HG03097 (cell line): ENCODE measurements around the gene SLC24A4.
"Not testable (repeated sequence)": the region's sequence is repeated elsewhere in the genome, so short reads cannot be mapped to it uniquely, and the experiment has no call there.

Experiments
- ATAC-seq: cut with Tn5 transposase; IDR thresholded peaks from one replicate; pipeline ENCODE4 v1.9.1; 2021; ENCODE audit not compliant: unreplicated experiment, low FRiP score

The SLC24A4 gene

DNA sequence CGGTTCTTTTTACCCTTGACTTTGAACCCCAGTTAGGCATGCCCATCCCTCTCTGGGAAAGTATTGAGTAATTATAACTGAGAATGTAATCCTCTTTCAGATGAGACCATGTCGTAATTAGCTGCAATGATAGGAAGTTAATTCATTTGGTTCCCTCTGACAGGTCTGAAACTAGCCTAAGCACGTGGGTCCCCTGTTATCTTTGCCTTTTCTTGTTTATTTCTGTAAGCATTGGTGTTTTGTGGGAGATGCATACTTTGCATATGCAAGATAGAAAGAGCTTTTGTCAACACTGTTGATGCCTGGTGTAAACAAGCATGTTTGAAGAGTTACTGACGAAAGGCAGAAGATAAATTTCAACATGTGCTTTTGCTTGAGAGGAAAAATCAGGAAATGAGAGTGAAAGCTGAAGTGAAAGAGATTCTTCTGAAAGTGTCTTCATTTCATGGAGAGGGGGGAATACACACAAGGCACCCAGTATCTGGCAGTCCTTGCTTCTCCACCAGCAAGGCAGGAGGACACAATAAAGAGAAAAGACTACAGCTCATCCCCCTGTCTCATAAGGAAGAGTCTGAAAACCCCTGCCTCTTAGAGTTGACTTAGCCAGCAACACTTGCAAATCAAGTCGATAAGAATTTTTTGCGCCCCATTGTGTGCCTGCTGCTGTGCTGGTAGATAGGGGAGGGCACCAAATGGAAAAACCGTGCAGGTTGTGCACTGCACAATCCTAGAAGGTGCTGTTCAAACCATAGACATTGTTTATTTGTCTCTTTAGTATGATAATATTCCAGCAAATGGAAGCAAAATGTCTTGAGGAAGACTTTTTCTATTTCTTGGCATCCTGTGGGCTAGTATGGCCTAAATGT lies 77.8 kb downstream of the SLC24A4 start:
- no peak for ATAC-seq

DNA sequence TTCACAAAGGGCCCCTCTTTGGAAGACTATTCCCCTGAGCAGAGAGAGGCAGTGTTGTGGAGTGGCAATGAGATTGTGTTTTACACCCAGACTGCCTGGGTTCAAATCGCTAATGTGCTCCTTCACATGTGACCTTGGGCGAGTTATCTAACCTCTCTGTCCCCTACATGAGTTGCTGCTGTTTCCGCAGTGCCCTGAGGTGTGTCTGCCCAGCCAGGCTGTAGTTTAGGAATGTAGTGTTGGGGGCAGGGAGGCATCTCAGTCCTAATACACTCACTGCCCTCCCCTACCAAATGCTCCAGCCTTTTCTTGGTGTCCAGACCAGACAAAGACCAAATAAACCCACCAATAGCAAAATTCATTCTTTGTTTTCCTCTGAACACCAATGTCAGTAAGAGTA lies 78.6 kb downstream of the SLC24A4 start:
- no peak for ATAC-seq

DNA sequence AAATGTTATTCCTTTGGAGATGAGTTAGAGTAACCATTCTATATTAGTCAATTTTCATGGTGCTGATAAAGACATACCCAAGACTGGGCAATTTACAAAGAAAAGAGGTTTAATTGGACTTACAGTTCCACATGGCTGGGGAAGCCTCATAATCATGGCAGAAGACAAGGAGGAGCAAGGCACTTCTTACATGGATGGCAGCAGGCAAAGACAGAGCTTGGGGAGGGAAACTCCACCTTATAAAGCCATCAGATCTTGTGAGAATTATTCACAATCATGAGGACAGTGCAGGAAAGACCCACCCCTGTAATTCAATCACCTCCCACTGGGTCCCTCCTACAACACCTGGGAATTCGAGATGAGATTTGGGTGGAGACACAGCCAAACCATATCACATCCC lies 79.5 kb downstream of the SLC24A4 start:
- not testable (repeated sequence) for ATAC-seq

DNA sequence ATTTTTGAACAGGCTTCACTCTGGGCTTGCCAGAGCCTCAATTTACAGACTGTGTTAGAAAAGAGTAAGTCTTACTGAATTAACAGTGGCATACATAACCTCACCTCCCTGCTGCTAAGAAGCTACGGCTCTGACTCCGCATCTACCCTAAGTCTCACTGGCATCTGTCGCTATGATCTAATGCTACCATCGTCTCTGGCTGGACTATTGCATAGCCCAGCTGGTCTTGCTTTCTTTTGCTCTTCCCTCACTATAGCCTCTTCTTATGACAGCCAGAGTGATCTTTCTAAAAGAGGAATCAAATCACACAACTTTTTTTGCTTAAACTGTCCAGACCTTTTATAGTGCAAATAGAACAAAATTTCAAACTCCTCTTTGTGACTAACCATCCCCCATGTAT lies 81.1 kb downstream of the SLC24A4 start:
- ATAC-seq, result no peak

DNA sequence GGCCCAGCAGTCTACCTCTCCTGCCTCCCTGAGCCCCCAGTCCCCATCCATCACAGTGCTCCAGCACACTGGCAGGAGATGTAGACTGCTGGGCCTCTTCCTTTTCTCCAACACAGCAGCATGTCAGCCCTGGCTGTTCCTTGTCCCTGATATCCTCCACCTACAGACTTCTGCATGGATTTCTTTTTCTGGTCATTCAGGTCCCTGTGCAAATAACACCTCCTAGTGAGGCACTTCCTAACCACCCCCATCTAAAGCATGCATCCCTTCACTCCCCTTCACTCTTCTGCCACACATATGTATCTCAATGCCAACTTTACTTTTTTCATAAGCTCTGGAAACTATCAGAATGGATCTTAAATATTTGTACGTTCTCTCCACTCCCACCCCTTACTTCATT lies 81.5 kb downstream of the SLC24A4 start:
- no peak for ATAC-seq

DNA sequence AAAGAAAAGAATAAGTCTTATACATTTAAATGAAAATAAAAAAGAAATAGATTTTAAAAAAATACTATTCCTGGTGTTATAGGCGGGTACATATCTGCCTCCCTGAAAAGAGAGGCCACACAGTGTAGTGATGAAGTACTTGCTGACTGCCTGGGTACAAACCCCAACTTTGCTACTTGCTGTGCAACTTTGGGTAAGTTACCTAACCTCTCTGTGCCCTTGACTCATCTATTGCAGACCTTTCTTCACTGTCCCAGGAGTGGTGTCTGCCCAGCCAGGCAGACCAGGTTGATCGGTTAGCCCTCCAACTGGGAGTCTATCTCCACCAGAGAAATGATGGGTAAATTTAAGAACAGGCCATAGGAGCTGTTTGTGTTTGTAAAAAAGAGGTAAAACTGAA lies 82.0 kb downstream of the SLC24A4 start:
- no peak for ATAC-seq

DNA sequence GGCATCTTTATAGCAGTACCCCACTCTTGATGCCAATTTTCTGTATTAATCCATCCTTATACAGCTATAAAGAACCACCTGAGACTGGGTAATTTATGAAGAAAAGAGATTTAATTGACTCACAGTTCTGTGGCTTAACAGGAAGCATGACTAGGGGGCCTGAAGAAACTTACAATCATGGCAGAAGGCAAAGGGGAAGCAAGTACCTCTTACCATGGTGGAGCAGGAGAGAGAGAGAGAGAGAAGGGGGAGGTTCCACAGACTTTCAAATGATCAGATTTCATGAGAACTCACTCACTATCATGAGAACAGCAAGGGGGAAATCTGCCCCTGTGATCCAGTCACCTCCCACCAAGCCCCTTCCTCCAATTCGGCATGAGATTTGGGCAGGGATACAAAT lies 84.4 kb downstream of the SLC24A4 start:
- no peak for ATAC-seq

DNA sequence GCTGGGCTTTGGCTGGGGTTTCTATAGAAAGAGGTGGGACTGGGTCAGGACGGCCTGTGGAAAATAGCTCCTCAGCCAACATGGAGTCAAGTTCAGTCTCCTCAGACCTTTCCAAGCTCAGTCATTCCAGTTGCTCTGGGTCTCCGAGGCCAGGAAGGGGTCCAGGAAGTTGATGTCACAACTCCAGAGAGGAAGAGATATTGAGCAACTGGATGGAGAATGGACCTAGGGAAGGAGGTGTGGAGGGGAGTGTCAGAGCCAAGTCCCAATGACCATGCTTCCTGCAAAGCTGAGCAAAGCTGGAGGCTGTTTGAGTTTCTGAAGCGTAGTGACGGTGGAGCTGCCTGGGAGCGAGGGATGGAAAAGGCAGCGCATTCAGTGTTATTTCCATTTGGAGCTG lies 86.1 kb downstream of the SLC24A4 start:
- no peak for ATAC-seq

DNA sequence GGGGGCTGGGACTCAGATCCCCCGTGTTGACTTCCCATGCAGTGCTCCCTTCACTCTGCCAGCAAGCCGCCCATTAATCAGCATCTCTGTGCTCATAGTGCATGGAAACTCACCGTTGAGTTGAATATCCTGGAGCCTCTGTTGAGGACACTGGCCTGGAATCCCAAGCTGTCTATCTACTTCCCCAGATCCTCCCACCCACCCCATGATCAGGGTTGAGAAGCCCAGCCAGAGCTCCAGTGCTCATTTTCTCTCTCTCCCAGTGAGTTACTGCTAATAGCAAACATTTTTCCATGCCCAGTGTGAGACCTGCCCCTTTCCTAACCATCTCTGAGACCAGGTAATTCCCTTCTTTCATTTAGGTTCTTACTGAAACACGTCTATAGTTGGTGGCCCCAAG lies 88.2 kb downstream of the SLC24A4 start:
- no peak for ATAC-seq

DNA sequence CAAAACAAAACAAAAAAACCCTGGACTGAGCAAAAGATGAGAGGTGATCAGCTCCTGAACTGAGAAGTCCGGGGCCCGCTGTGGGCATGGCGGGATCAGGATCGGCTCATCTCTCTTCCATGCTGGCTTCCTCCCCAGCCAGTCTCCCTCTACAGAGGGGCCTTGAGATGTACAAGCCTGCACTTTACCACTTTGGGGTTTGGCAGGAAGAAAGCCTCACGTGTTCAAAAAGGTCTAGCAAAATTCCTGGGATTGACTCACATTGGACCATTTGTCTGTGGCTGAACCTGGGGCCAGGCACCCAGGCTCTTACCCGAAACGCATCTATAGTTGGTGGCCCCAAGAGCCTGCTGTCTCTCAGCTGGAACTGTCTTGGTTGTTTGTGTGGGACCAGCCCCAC lies 89.0 kb downstream of the SLC24A4 start:
- ATAC-seq, result no peak

DNA sequence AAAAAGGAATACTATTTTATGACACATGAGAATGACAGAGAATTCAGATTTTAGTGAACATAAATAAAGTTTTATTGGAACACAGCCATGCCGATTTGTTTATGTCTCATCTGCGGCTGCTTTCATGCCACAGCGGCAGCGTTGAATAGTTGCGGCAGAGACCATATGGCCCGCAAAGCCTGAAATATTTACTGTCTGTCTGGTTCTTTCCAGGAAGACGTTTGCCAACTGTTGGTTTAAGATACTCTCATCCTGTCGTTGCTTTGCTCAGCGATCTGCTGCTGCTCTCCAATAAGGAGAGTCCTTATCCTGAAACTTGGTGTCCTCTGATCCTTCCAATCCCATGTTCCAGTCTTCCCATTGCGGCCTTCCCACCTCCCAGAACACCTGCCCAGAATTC lies 89.9 kb downstream of the SLC24A4 start:
- ATAC-seq, result no peak

DNA sequence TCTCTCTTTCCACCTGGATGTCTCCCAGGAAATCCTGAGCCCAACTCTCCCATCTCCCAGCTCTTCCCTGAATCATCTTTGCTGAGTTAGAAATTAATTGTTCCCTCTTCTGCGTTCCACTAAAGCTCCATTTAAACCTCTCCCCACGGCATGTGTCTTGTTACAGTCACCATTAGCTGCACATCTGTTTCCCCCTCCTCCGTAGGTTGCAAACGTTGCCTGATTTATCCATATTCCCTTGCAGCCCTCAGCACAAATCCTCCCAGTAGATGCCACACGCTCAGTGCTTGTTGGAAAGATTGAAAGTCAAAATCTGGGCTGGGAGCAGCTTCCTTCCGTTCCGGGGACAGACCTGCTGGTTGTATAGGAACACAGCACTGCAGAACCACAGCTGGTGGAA lies 90.4 kb downstream of the SLC24A4 start:
- ATAC-seq, result no peak

DNA sequence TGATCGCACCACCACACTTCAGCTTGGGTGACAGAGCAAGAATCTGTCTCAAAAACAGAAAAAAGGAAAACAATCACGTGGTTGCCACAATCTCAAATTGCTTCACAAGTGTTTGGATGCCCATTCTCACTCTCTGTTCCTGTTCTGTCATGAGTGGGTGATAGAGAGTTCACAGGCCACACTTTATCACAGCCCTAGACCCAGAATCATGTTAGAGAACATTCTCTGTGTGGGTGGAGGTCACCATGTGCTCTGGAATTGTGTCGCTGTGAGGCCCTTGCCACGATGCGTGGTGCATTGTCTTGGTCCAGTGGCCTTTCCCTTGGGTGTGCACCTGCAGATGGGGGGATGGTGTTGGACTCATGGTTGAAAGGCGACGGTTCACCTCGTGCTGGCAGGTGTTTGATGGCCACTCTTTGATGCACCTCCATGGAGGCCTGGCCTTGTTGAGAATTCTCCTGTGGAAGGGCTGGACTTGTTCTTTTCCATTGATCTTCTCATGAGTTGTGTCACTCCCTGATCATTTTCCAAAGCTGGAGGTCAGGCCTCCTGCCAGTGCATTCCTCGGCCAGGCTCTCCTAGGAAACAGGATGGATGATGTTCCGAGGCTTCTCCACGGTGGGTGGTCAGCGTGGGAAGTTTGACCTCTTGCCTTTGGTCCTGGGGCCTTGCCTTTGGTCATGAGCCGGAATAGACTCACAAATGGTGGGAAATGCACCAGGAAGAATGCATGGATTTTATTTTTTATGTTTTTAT lies 91.9 kb downstream of the SLC24A4 start:
- no peak for ATAC-seq

DNA sequence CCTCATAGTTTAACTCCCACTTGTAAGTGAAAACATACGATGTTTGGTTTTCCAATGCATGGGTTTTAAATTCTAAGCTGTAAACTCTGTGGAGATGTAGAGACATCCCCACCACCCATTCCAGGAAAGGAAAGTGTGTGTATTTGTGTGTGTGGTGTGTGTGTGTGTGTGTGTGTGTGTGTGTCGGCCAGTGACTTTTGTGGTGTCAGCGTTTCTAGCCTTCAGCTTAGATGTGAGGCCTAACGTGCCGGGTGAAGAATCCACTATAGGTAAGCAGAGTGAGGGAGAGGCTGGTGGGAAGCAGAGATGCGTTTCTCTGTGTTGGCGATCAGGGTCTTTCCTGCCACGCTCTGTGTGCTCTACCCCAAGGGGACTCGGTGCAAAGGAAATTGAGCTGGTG lies 93.0 kb downstream of the SLC24A4 start:
- ATAC-seq, result no peak

DNA sequence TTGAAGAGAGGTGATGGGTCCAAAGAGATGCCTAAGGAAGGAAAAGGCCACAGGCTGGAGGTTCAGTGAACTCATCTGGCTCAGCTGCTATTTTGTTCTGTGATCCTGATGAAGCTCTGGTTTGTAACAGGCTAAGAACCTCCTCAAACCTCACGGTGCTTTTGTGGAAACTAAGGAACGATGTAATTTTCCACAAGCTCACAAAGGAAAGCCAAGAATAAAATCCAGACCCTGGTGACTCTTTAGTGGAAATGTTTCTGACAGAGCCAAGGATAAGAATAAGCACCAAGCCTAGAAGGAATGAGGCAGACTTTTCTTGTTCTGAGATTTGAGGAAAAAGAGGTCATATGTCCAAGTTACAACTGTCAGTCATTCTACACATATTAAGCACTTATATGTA lies 93.6 kb downstream of the SLC24A4 start:
- no peak for ATAC-seq

DNA sequence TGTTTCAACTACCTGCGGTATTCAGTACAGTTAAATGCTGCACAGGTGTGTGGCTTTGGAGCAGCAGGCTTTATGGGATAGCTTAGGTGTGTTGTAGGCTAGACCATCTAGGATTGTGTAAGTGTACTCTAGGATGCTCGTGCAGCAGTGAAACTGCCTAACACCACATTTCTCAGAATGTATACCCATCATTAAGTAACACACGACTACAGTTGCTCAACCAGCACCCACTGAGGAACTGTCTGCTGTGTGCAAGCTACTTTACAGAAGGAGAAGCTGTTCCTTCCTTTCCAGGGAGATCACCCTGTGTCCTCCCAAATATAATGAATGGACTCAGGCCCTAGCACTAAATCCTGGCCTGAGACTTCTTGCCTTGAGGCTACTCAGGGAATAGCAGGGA lies 94.8 kb downstream of the SLC24A4 start:
- ATAC-seq, result no peak

DNA sequence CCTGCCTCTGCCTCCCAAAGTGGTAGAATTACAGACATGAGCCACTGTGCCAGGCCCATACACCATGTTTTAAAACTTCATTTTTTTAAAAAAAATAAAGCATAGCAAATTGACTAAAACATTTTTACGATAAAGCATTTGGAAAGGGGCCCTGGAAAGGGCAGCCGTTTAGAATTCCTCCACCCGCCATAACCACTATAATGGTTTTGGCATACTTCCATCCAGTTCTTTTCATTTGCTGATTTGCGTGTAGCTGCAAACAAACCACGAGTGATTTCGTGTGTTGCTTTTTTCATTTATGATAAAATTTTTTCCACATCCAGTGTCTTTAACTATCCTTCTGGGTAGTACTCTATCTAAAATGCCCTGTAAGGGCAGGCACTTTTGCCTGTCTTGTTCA lies 98.8 kb downstream of the SLC24A4 start:
- ATAC-seq, result no peak

DNA sequence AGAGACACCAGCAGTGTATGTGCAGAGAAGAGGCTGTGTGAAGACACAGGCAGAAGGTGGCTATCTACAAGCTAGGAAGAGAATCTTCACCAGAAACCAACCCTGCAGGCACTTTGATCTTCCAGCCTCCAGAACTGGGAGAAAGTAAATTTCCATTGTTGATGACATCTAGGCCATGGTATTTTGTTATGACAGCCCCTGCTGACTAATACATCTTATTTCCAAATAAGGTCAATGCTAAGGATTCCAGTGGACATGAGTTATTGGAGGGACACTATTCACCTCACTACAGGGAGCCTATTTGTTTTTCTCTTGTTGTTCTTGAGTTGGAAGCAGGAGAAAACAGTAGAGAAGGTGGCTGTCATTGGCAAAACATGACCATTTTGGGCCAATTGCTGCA lies 102.1 kb downstream of the SLC24A4 start:
- ATAC-seq, result no peak

DNA sequence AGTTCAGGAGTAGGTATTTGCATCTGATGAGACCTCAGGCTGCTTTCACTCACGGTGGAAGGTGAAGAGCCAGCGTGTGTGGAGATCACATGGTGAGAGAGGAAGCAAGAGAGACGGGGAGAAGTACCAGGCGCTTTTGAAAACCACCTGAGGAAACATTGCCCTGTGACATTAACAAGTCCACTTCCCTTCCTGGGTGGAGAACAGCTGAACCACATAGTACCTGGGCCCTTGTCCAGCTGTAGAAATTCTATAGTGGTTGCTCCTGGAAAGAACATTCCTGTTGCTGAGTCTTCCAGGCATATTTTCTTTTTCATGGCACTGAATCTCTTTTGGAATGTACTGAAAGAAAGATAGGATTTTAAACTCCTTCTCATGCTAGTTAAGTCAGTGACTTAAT lies 103.3 kb downstream of the SLC24A4 start:
- ATAC-seq, result no peak

DNA sequence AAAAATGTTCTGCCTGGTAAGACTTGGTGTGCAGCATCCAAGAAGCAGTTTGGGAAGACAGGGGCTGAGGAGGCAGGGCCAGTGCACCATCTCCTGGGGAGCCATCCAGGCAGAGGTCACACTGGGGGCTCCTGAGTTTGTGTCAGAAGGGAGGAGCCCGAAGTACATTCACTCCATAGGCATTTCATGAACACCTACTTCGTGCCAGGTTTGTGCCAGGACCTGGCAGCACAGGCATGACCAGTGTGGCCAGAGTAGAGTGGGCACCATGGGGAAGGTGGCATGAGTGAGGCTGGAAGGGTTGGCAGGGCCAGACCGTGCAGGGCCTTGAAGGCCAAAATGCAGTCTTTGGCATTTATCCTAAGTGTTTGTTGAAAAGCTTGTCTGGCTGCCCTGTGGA lies 104.1 kb downstream of the SLC24A4 start:
- no peak for ATAC-seq

DNA sequence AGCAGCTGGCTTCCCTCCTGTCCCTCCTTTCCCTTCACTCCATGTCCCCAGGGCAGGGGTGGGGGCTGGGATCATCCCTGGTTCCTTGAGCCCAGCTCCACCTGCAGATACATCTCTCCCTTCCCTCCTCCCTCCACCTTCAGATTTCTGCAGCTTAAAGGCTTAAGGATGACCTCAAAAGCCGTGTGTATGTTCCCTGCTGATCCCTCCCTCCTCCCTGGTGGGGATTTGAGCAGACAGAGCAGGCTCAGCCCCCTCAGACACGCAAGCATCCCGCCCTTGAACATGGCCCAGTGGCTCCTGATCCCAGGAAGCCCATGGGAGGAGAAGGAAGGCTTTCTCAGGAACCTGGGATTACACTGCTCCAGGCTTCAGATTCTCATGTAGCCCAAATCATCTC lies 107.7 kb downstream of the SLC24A4 start:
- no peak for ATAC-seq

DNA sequence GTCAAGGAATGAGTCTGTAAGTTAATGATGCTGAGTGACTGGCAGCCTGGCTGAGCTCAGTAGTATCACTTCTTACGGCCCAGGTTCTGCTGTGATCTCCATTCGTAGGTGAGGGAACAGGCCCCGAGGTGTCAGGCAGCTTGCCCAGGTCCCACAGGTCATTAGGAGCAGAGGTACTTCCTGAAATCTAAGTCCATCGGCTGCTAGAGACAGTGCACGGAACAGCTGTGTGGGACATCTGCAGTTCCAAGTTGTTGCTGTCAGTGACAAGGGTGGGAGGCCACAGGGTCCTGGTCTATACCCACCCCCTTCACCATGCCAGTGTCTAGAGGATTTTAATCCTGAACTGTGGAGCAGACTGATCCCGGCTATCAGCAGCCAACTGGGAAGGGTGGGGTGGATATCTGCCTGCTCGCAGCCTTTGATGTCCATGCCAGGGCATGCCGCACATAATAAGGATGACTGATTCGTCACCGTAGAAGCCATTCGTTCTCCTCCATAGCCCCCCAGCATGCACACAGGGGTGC lies 108.3 kb downstream of the SLC24A4 start:
- no peak for ATAC-seq
